Tibial artery (tissue), 4 donors: ENCODE results near the gene MAST3.

Source experiments
- DNase-seq, 2 donors: peaks; one replicate each; pipeline ENCODE4 v3.0.0-alpha.2; 2019
- H3K27ac ChIP-seq, 2 donors: fragments of 200-600 bp; sonication (generic) in 1 of 2; 1 replicate in 1 of 2; 2 replicates in 1 of 2; pipeline ENCODE4 v1.5.1; 2018 to 2019; ENCODE audit warnings: mild to moderate bottlenecking in 1 of 2
- H3K27me3 ChIP-seq, 2 donors: fragments of 200-600 bp; sonication (generic) in 1 of 2; one replicate each; pipeline versions ENCODE4 v1.5.1 to v1.6.0; 2016 to 2019
- H3K36me3 ChIP-seq, 3 donors: fragments of 200-600 bp; sonication (generic) in 2 of 3; one replicate each; pipeline ENCODE4 v1.5.1; 2016 to 2019; ENCODE audit warnings: mild to moderate bottlenecking in 2 of 3
- H3K4me1 ChIP-seq, 4 donors: fragments of 200-600 bp; sonication (generic) in 2 of 4; 1 replicate in 3 of 4; 2 replicates in 1 of 4; pipeline ENCODE4 v1.5.1; 2016 to 2019
- H3K4me3 ChIP-seq, 2 donors: fragments of 200-600 bp; sonication (generic) in 1 of 2; 1 replicate in 1 of 2; 2 replicates in 1 of 2; pipeline ENCODE4 v1.5.1; 2018 to 2019; ENCODE audit warnings: mild to moderate bottlenecking in 2 of 2
- H3K9me3 ChIP-seq, 3 donors: fragments of 200-600 bp; sonication (generic) in 1 of 3; one replicate each; pipeline ENCODE4 v1.5.1; 2016 to 2019
- intact Hi-C: fragments of 100-400 bp; cut with DNase I; formaldehyde crosslinking; loops from one replicate; pipeline ENCODE4 v1.15.0; 2023; ENCODE audit warnings: low total_unique reads
- TF ChIP-seq, protein P1 (sequence below), 2 experiments: fragments of 200-600 bp in 1 of 2; fragments of 450-650 bp in 1 of 2; IDR thresholded peaks; one replicate each; pipeline ENCODE4 v1.5.1; 2017 to 2019; ENCODE audit warnings: antibody characterized with exemption in 2 of 2, mild to moderate bottlenecking in 1 of 2, moderate library complexity in 1 of 2

The MAST3 gene

GRCh38 chr19:18141031-18141430 lies 43.5 kb downstream of the MAST3 start:
- H3K36me3 ChIP-seq: peaks cover 63 to 89% (median 78%) of the 10 kb centered on the region in 3 donors

DNA sequence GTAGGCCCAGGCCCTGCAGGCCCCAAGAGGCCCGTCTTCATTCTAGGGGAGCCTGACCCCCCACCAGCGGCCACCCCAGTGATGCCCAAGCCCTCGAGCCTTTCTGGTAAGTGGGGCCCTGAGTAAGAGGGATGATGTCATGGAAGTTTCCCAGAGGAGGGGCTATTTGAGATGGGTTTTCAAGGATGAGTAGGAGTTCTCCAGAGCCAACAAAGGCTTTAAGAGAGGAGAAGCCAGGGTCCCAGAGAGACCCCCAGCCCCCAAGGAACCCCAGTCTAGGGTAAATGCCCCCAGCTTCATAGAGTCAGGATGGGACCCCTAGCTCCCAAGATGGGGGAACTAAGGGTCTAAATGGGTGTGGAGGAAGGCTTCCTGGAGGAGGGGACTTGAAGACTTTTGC lies 46.3 kb downstream of the MAST3 start:
- Histone ChIP-seq H3K4me1 (no peaks in the 10 kb centered on the region), H3K36me3 (peaks cover 59 to 92% (median 82%) of the 10 kb centered on the region in 3 donors), H3K27me3 (no peaks in the 10 kb centered on the region), H3K9me3 (no peaks in the 10 kb centered on the region), H3K4me3 (no peak overlapping the region), H3K27ac (no peak overlapping the region)
- intact Hi-C loops: no loop called here
- TF ChIP-seq, protein P1, sequence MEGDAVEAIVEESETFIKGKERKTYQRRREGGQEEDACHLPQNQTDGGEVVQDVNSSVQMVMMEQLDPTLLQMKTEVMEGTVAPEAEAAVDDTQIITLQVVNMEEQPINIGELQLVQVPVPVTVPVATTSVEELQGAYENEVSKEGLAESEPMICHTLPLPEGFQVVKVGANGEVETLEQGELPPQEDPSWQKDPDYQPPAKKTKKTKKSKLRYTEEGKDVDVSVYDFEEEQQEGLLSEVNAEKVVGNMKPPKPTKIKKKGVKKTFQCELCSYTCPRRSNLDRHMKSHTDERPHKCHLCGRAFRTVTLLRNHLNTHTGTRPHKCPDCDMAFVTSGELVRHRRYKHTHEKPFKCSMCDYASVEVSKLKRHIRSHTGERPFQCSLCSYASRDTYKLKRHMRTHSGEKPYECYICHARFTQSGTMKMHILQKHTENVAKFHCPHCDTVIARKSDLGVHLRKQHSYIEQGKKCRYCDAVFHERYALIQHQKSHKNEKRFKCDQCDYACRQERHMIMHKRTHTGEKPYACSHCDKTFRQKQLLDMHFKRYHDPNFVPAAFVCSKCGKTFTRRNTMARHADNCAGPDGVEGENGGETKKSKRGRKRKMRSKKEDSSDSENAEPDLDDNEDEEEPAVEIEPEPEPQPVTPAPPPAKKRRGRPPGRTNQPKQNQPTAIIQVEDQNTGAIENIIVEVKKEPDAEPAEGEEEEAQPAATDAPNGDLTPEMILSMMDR (IDR thresholded peaks at IDR 0.05): no peak
- DNase-seq: no peak

More at GRCh38 chr19:18141031-18141430, 43.5 kb downstream of the MAST3 start:
- intact Hi-C loops: no loop called here
- no peaks in the 10 kb centered on the region for H3K4me1 ChIP-seq
- H3K9me3 ChIP-seq: no peaks in the 10 kb centered on the region
- no peak overlapping the region for H3K4me3 ChIP-seq
- DNase-seq: no peak
- no peaks in the 10 kb centered on the region for H3K27me3 ChIP-seq
- TF ChIP-seq, protein P1 (IDR thresholded peaks at IDR 0.05): no peak
- H3K27ac ChIP-seq: no peak overlapping the region

DNA sequence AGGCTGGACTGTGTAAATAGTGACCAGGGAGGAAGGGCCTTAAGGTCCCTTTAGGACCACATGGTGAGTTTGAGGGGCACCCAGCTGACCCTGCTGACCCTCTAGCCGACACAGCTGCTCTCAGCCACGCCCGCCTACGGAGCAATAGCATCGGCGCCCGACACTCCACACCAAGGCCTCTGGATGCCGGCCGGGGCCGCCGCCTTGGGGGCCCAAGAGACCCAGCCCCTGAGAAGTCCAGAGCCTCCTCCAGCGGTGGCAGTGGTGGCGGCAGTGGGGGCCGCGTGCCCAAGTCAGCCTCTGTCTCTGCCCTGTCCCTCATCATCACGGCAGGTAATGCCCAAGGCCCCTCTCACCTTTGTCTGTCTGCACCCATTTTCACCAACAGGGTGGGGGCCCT lies 46.8 kb downstream of the MAST3 start:
- H3K36me3 ChIP-seq: peaks cover 55 to 92% (median 77%) of the 10 kb centered on the region in 3 donors

DNA sequence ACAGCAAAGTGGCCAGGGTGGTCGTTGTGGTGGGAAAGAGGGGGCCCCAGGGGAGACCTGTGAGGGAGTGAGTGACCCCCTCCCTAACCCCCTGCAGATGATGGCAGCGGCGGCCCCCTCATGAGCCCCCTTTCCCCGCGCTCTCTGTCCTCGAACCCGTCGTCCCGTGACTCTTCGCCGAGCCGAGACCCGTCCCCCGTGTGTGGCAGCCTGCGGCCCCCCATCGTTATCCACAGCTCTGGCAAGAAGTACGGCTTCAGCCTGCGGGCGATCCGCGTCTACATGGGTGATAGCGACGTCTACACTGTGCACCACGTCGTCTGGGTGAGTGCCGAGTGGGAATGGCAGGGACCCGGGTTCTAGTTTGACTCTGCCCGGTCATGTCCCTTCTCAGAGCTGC lies 47.3 kb downstream of the MAST3 start:
- TF ChIP-seq, protein P1 (IDR thresholded peaks at IDR 0.05): no peak
- no peaks in the 10 kb centered on the region for H3K4me1 ChIP-seq
- intact Hi-C loops: no loop called here
- H3K9me3 ChIP-seq: no peaks in the 10 kb centered on the region
- DNase-seq: no peak
- no peaks in the 10 kb centered on the region for H3K27me3 ChIP-seq
- no peak overlapping the region for H3K27ac ChIP-seq
- H3K4me3 ChIP-seq: no peak overlapping the region
- peaks cover 55 to 94% (median 76%) of the 10 kb centered on the region in 3 donors for H3K36me3 ChIP-seq

More for the DNA sequence above, 46.8 kb downstream of the MAST3 start:
- Histone ChIP-seq H3K4me1 (no peaks in the 10 kb centered on the region), H3K27ac (no peak overlapping the region), H3K4me3 (no peak overlapping the region), H3K27me3 (no peaks in the 10 kb centered on the region), H3K9me3 (no peaks in the 10 kb centered on the region)
- intact Hi-C loops: no loop called here
- TF ChIP-seq, protein P1 (IDR thresholded peaks at IDR 0.05): no peak
- DNase-seq: no peak

DNA sequence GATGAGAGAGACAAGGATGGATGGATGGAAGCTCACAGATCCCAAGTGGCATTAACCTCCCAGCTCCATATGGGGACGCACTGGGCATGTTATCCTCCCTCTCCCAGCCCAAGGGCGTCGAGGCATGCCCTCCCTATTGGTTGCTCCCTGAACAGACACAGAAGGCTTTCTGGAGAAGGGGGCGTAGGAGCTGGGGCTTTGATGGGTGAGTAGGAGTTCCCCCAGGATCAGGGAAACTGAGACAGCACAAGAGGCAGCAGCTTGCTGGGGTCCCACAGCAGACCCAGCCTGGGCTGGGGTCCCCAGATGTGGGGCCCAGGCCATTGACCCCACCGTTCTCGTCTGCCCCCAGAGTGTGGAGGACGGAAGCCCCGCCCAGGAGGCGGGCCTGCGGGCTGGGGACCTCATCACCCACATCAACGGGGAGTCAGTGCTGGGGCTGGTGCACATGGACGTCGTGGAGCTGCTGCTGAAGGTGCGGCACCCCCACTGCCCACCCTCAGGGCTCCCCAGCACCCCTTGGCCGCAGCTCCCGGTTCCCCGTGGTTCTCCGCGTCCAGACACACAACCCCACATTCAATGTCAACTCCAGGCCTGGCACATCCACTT lies 47.9 kb downstream of the MAST3 start:
- Histone ChIP-seq H3K4me3 (no peak overlapping the region), H3K36me3 (peaks cover 51 to 90% (median 70%) of the 10 kb centered on the region in 3 donors), H3K4me1 (no peaks in the 10 kb centered on the region), H3K27me3 (no peaks in the 10 kb centered on the region), H3K9me3 (no peaks in the 10 kb centered on the region), H3K27ac (no peak overlapping the region)
- intact Hi-C loops: no loop called here
- TF ChIP-seq, protein P1 (IDR thresholded peaks at IDR 0.05): no peak
- DNase-seq: no peak
